Suppressor macrophage (primary cell): ENCODE measurements around the gene UMODL1.

ENCODE experiments used
- DNase-seq, 4 experiments: peaks; one replicate each; pipeline ENCODE4 v3.0.0-alpha.2; 2020 to 2022
- total RNA-seq, 17 experiments: gene quantifications; one replicate each; lab custom pipeline; 2026; ENCODE audit warnings: mixed read lengths in 6 of 17, inconsistent platforms in 3 of 17; lab: John Stamatoyannopoulos, UW

The UMODL1 gene, protein sequence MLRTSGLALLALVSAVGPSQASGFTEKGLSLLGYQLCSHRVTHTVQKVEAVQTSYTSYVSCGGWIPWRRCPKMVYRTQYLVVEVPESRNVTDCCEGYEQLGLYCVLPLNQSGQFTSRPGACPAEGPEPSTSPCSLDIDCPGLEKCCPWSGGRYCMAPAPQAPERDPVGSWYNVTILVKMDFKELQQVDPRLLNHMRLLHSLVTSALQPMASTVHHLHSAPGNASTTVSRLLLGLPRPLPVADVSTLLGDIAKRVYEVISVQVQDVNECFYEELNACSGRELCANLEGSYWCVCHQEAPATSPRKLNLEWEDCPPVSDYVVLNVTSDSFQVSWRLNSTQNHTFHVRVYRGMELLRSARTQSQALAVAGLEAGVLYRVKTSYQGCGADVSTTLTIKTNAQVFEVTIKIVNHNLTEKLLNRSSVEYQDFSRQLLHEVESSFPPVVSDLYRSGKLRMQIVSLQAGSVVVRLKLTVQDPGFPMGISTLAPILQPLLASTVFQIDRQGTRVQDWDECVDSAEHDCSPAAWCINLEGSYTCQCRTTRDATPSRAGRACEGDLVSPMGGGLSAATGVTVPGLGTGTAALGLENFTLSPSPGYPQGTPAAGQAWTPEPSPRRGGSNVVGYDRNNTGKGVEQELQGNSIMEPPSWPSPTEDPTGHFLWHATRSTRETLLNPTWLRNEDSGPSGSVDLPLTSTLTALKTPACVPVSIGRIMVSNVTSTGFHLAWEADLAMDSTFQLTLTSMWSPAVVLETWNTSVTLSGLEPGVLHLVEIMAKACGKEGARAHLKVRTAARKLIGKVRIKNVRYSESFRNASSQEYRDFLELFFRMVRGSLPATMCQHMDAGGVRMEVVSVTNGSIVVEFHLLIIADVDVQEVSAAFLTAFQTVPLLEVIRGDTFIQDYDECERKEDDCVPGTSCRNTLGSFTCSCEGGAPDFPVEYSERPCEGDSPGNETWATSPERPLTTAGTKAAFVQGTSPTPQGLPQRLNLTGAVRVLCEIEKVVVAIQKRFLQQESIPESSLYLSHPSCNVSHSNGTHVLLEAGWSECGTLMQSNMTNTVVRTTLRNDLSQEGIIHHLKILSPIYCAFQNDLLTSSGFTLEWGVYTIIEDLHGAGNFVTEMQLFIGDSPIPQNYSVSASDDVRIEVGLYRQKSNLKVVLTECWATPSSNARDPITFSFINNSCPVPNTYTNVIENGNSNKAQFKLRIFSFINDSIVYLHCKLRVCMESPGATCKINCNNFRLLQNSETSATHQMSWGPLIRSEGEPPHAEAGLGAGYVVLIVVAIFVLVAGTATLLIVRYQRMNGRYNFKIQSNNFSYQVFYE
- total RNA-seq: 0 to 4.8 (median 0.39) reads per million in 17 experiments

DNA sequence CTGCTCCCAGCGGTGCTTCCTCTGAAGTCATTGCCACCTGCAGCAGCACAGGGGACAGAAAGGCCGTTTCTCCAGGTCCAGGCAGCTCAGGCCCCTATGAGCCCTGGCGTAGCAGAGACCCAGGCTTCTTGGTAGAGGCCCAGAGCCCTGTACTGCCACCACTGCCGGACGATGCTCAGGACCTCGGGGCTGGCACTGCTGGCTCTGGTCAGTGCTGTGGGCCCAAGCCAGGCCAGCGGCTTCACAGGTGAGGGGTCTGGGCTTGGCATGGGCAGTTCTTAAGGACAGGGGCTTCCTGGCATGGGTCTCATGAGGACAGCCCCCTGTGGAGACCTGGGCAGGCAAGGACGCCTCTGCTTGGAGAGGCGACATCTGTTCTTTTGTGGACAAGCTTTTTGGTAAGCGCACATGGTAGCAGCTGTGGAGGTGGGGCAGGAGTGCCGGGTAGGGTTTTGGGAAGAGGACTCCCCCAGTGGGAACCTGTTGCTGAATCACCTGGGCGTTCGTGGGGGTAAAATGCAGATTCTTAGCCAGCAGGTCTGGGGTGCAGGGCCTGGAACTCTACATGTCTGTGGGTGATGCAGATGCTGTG is at the start of gene UMODL1:
TSS of gene UMODL1 (plus strand) at position 172 of the 592 bp plus-strand sequence. CDS start at position 172, 0 bp downstream.
- DNase-seq: no peak

DNA sequence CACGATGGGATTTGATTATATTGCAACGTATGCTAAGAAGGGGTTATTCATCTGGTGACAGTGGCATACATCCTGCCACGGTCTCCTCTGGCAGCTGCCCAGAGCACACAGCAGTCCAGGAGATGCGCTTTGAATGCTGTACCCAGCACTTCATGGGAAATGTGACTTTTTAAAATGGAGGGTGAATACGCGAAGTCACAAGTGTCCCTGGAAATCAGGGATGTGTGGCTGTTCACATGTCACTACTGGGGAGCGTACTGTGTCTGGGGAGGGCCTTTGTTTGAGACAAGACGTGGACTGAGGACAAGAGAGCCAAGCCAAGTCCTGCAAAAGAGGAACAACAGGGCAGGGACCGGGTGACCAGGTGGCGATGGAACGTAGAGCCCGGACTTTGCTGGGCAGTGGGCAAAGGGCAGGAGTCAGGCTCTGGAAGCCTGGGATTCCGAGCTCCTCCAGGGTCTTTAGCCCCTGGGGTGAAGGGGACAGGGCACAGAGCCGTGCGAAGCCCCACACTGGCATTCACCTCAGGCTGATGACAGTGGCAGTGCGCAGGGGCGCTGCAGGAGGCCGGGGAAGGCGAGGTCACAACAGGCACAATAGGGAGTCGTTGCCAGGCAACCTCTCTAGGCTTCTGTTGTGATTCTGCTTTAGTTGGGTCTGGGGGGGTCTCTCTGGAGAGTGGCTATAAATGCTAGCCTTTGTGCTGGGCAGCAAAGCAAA is 49.6 kb upstream of the UMODL1 start:
- DNase-seq: no peak

DNA sequence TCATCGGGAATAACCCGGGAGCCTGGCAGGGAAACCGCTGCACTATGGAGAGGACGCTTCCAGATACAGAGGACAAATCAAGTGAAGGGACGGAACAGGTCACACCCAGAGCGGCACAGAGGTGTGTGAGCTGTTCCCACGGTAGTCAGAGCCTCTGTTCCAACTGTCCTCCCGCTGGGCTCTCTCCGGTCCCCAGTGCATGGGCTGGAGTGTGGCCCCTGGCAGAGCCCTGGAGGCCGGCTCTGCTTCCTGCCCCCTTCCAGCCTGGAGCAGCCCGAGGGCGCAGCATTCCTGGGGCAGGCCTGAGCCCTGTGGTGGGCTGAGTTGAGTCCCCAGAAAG is 49.1 kb upstream of the UMODL1 start:
- no peak for DNase-seq

DNA sequence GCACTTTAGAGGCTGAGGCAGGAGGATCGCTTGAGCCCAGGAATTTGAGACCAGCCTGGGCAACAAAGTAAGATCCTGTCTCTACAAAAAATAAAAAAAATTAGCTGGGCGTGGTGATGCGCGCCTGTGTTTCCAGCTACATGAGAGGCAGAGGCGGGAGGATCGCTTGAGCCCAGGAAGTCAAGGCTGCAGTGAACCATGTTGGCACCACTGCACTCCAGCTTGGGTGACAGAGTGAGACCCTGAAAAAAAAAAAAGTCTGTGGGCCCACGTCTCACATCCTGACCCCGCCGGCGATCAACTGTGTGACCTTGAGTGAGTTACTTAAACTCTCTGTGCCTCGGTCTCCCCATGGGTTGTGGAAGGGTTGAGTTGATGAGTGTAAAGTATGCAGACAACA is 48.2 kb upstream of the UMODL1 start:
- DNase-seq: no peak

DNA sequence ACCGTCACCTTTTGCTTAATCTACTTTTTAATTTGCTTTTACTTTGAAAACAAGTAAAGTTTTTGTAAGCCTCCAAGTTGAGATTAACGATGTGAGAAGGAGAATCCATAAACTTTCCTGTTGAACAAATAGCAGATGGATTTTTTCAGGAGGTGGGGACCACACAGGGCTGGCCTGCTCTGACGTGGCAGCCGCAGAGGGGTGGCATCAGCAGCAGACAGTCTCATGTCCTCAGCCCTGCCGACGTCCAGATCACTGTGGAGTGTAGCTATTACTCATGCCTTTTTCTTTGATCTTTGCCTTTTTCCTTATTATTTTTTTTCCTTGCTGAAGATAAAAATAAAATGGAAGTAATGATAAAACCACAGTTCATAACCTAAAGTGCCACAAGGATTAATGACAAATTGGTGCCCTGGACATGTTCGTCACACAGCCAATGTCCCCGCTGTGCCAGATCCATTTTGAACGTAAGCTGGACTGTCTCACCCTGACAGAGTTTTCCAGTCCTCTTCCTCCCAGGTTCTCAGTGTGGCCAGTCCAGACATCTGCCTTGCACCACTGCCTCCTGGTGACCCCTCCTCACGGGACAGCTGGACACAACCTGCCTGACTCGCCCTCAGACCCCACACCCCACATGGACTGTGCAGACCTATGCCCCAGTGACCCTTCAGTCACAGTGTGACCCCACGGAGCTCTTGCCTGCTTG is 45.6 kb upstream of the UMODL1 start:
- DNase-seq: no peak

DNA sequence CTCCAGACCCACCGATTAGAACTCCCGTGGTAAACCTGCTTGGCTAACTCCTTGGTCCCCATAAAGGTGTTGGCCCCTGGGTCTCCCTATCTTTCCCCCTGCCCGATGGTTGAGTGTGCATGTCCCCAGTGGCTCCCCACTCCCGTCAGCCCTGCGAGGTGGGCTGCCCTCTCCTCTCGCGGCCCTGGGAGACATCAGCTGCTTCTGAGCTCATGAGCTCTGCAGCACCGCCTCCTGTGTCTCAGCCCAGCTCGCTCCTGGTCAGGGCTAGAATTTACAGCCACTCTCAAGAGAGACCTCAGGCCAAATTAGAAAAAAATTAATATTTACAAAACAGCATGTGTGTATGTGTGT is 45.1 kb upstream of the UMODL1 start:
- no peak for DNase-seq

DNA sequence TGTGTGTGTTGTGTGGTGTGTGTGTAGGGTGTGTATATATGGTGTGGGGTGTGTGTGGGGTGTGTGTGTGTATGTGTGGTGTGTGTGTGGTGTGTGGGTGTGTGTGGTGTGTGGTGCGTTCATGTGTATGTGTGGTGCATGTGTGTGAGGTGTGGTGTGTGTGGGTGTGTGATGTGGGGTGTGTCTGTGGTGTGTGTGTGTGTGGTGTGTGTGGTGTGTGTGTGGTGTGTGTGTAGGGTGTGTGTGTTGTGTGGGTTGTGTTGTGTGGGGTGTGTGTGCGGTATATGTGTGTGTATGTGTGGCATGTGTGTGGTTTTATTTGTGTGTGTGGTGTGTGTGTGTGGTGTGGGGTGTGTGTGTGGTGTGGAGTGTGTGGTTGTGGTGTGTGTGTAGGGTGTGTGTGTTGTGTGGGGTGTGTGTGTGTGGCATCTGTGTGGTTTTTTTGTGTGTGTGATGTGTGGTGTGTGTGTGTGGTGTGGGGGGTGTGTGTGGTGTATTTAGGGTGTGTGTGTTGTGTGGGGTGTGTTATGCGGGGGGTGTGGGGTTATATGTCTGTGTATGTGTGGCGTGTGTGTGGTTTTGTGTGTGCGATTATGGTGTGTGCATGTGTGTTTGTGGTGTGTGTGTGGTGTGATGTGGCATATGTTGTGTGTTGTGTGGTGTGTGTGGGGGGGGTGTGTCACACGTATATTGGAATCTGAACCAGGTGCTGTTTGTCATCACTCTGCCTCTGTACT is 43.9 kb upstream of the UMODL1 start:
- DNase-seq: no peak

DNA sequence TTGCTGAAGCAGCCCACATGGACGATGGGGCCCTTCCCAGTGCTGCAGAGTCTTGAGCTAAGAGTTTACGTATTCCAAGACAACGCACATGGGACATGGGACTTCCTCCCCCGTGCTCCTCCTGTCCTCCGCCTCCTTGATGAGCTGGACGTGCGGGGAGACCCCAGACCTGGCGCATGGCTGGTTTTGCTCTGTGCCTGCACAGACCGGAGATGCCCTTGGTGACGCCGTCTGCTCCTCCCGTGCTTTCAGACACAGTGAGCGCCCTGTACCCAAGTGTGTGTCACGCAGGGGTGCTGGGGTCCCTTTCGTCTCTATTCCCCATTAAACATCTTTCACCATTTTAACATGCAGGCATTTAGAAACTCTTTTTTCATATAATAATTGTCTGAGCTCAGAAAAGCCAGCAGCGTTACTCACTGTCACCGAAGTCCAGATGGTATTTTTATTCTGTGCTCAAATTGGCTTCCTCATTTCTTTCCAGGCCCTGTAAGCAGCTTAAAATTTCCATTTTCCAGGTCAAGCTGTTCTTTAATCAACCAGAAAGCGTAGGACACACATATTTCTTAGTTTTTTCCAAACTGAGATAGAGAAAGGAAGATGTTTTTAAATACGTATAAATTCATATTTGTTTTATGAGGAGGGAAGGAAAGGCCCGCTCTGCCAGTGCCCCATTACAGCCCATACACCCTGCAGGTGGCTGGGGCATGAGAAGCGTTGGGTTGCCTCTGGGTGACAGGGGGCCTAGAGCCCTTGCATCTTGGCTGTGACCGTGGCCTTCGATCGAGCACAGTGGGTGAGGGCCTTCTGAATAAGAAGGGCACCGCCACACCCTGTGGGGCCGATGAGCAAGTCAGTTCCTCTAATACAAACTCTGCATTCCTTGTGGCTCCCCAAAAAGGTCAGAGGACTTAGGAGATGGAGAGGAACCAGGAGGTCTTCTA is 43.0 kb upstream of the UMODL1 start:
- peak in 3 of 4 experiments; percentile 13 to 42 (median 26) for DNase-seq

DNA sequence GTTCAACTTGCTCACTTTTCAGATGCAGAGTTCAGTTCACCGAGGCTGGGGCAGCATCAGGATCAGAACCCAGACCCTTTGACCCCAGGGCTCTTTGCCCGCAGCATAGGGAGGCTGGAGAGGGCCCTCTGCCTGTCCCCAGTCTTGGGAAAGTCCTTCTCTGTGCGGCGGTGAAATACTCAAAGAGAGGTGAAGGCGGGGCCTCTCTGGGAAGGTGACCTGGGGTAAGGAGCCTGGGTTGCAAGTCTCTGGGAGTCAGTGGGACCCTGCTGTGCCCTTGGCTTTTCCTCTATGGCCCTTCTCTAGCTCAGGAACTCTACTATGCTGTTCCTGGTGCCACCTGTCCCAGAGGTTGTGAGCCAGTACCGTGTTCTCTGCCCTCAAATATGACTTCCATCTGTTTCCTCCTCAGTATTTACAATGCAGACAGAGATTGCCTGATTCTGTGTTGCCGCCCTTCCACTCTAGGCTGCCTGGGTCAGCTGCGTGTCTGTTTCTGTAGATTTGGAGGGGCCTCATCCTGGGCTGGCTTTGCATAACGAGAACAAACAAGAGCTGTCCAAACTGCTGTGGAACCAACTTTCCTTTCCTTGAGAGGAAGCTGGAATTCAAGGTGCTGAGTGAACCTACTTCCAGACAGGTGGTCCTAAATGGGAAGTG is 42.2 kb upstream of the UMODL1 start:
- no peak for DNase-seq

DNA sequence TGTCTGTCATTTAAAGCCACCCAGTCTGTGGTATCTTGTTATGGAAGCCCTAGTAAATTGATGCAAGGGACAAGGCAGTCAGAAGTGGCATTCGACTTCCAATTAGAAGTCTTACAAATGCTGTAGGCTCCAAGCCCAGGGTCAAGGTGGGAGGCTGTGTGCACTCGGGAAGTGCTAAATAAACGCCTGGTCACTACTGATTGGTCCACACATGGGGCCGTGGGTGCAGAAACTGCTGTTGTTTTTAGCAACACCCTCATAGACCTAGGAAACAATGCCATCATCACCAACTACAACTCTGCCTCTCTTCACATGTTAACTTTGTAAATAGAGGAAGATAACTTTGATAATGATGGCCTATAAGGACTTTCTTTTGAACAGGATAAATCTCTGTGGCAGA is 40.8 kb upstream of the UMODL1 start:
- peak; percentile 43 to 79 (median 62) for DNase-seq

DNA sequence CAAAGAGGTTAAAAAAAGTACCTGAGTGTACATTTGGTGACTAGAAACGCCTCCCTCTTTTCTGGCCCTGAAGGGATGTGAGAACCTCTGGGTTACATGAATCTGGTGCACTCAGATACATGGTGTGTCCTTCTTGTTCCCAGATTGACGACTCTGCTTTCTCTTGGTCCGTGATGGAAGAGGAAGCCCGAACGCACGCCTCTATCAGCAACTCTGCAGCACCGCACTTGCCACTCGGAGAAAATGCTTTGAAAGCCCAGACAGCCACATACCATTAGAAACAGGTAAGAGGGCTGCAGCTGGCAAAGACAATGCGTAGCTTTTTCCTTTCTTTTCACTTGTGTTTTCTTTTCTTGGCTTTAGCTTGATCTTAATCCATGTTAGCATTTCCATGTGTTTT is 39.9 kb upstream of the UMODL1 start:
- no peak for DNase-seq

DNA sequence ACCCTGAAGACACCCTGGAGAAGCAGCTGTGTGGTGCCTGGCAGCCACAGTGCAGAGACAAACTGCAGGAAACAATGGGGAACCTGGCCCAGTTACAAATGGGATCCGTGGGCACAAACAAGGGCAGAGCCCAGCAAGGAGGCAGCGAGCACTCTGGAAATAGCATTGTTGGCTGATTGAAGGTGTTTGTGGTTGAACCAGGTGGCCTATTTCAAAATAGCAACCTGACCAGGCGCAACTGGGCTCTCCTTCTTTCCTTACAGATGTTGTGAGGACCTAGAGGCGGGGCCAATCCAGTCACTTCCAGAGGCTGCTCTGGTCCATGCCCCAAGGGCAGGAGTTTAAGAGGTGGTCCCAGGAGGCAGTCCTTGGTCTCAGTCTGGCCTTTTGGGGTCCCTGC is 39.3 kb upstream of the UMODL1 start:
- no peak for DNase-seq

DNA sequence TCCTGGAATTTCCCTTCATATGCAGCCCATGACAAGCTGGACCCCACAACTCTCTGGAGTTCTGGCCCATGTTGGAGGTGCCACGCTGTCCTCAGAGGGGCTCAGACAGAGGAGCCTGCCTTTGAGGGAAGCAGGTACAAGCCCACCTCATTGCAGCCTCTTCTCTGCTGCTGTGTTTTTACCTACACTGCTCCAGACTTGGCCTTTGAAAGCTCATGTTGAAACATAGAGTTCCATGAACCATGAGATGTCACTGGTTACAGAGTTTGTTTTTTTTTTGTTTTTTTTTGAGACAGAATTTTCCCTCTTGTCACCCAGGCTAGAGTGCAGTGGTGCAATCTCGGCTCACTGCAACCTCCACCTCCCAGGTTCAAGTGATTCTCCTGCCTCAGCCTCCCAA is 38.9 kb upstream of the UMODL1 start:
- no peak for DNase-seq

DNA sequence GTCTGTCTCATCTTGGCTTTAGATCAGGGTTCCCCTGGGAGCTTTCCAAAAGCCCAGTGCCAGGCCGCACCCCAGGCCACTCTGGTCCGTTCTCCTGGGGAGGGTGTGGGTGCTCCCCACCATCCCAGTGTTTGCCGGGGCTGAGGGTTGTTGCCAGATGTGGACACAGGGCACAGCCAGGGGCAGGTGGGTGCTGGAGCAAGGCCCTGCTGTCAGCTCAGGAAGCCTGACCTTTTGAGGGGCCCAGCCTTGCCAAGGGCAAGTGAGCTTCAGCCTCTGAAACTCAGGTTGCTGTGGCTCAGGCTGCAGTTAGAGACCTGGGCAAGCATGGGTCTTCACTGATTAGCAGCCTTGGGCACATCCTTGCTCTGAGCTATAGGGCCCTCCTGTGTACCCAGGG is 38.1 kb upstream of the UMODL1 start:
- DNase-seq: no peak

DNA sequence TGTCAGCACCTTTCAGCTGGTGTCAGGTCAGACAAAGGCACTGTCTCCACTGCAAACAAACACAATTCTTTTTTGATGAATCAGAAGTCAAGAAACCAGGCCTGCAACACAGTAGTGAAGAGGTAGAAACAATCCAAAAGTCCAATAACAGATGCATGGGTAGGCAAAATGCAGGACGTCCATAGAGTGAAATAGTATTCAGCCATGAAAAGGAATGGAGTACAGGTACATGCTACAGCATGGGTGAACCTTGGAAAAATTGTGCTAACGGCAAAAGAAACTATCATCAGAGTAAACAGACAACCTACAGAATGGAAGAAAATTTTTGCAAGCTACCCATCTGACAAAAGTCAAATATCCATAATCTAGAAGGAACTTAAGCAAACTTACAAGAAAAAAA is 34.8 kb upstream of the UMODL1 start:
- no peak for DNase-seq

DNA sequence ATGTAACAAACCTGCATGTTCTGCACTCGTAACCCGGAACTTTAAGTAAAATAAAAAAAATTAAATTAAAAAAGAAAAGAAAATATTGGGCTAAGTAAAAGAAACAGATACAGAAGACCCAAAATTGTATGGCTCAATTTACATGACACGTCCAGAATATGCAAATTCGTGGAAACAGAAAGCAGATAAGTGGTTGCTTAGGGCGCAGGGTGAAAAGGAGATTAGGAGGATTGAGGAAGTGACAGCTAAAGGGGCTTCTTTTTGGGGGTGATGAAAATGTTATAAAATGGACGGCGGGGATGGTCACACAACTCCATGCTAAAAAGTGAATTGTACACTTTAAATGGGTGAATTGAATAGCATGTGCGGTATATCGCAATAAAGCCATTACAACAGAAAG is 33.6 kb upstream of the UMODL1 start:
- no peak for DNase-seq

DNA sequence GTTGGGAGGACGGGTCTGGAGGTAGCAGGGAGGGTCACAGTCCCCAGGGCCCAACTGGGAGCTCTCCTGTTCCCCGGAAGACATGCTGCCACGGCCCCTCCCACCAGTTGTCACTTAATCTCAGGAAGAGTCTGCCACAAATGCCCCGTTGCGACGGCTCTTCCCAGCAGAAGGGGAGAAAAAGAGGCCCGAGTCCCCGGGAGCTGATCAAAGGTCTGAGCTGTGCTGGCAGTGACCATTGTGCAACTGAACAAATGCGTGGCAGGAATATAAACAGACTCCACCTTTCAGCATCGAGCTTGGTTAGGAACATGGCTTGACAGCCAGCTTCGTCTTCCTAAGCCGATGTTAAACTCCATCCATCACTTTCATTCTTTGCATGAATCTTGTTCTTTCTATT is 33.2 kb upstream of the UMODL1 start:
- no peak for DNase-seq

DNA sequence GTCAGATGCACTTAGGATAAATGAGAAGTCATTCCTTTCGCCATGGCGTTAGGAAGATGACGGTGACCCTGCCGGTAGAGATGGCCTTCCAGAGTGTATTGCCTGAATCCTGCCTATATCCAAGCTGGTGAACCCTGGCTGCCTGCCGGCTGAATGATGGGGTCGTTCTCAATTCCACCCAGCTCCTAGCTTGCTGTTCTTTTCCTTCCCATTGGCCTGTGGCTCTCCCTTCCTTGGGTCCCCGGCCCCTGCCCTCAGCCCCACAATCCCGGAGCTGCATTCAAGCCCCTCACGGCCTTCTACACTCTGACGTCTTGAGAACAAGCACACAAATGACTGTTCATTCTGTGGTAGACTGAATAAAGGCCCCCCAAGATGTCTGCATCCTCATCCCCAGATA is 32.7 kb upstream of the UMODL1 start:
- DNase-seq: no peak
